HEK293 (cell line): ENCODE measurements around the gene RGS19.

Experiments
- ATF2 ChIP-seq: fragments of 450-650 bp; formaldehyde crosslinking; IDR thresholded peaks from 2 replicates; pipeline ENCODE4 v1.5.1; 2016; ENCODE audit warnings: missing biosample characterization, missing genetic modification characterization, low read depth
- CTCF ChIP-seq: fragments of 450-650 bp; formaldehyde crosslinking; IDR thresholded peaks from 2 replicates; pipeline ENCODE4 v1.5.1; 2016; ENCODE audit warnings: missing biosample characterization, missing genetic modification characterization
- GLIS1 ChIP-seq: fragments of 450-650 bp; formaldehyde crosslinking; IDR thresholded peaks from 2 replicates; pipeline ENCODE4 v1.5.1; 2016; ENCODE audit warnings: missing biosample characterization, missing genetic modification characterization
- HOXA7 ChIP-seq: sonication (generic); formaldehyde crosslinking; IDR thresholded peaks from 2 replicates; pipeline ENCODE4 v1.8.1; 2022; ENCODE audit warnings: missing genetic modification reagents, borderline replicate concordance
- PRDM4 ChIP-seq: fragments of 450-650 bp; formaldehyde crosslinking; IDR thresholded peaks from 2 replicates; pipeline ENCODE4 v1.5.1; 2017; ENCODE audit warnings: missing biosample characterization, missing genetic modification characterization
- ZBTB49 ChIP-seq: fragments of 450-650 bp; formaldehyde crosslinking; IDR thresholded peaks from 2 replicates; pipeline ENCODE4 v1.5.1; 2016; ENCODE audit warnings: missing biosample characterization, missing genetic modification characterization, low read depth
- ZNF416 ChIP-seq: fragments of 450-650 bp; formaldehyde crosslinking; IDR thresholded peaks from 2 replicates; pipeline ENCODE4 v1.5.1; 2016; ENCODE audit warnings: missing biosample characterization, missing genetic modification characterization
- ZNF544 ChIP-seq: fragments of 450-650 bp; formaldehyde crosslinking; IDR thresholded peaks from 2 replicates; pipeline ENCODE4 v1.5.0; 2017; ENCODE audit warnings: missing biosample characterization, missing genetic modification characterization
- ZNF555 ChIP-seq: fragments of 450-650 bp; formaldehyde crosslinking; conservative IDR thresholded peaks from 2 replicates; pipeline ENCODE4 v1.5.1; 2017; ENCODE audit warnings: missing biosample characterization, mild to moderate bottlenecking, missing genetic modification characterization, inconsistent platforms
- ZNF830 ChIP-seq: fragments of 450-650 bp; IDR thresholded peaks from 2 replicates; pipeline ENCODE4 v1.5.0; 2018; ENCODE audit warnings: missing biosample characterization, missing genetic modification characterization, low read depth, mild to moderate bottlenecking, moderate library complexity
- TF ChIP-seq, protein P1 (sequence below): fragments of 450-650 bp; formaldehyde crosslinking; optimal IDR thresholded peaks from 2 replicates; pipeline ENCODE3; 2016; ENCODE audit warnings: missing biosample characterization, mild to moderate bottlenecking, missing genetic modification characterization

DNA sequence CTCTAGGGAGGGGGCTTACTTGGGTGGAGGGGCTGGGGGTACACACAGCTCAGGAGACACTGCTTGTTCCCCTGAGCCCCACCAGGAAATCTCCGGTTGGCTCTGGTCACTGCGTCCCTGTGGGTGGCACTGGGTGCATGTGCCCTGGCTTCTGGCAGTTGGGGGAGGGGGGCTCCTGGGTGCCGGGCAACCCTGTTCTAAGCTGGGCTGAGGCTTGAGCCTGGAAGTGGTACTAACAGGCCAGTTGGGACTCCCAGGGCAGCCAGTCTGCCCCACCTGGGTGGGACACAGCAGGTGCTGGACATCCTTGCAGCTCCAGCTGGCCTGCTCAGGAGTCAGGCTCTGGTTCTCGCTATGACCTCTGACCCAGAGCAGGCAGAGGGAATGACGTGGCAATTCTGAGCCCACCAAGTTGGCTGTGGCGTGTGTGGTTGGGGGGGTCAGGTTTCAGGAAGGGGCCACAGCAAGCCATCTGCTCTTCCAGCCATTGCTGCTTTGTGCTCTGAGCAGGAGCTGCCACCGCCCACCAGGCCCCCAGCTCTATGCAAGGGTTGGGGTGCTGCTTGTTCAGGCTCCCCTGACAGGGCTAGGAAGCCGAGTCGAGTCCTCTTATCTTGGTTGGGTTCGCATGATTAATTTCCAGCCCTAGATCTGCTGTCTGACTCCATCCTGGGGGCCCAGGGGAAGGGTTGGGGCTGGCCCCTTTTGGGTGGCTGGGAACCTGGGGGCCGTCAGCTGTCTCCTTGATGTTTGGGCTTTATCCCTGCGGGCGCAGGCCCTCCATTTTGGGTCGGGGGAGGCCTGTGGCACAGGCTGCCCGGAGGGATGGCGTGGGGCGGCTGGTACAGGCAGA is 42.7 kb downstream of the RGS19 start:
- no peak for TF ChIP-seq CTCF (tag by site-specific recombination)
- TF ChIP-seq ZBTB49 (tag by site-specific recombination), result no peak
- TF ChIP-seq GLIS1, result no peak
- TF ChIP-seq ATF2 (tag by site-specific recombination), result no peak
- TF ChIP-seq ZNF416, result no peak
- no peak for TF ChIP-seq HOXA7 (CRISPR knock-in tag)
- TF ChIP-seq ZNF544 (tag by site-specific recombination), result no peak
- TF ChIP-seq PRDM4, result no peak
- no peak for TF ChIP-seq ZNF555 (tag by site-specific recombination)
- TF ChIP-seq ZNF830 (tag by site-specific recombination), result no peak
- TF ChIP-seq, protein P1, sequence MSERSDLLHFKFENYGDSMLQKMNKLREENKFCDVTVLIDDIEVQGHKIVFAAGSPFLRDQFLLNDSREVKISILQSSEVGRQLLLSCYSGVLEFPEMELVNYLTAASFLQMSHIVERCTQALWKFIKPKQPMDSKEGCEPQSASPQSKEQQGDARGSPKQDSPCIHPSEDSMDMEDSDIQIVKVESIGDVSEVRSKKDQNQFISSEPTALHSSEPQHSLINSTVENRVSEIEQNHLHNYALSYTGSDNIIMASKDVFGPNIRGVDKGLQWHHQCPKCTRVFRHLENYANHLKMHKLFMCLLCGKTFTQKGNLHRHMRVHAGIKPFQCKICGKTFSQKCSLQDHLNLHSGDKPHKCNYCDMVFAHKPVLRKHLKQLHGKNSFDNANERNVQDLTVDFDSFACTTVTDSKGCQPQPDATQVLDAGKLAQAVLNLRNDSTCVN (tag by site-specific recombination), result no peak
